ENCODE results near the gene PIGO.

PIGO gene

DNA sequence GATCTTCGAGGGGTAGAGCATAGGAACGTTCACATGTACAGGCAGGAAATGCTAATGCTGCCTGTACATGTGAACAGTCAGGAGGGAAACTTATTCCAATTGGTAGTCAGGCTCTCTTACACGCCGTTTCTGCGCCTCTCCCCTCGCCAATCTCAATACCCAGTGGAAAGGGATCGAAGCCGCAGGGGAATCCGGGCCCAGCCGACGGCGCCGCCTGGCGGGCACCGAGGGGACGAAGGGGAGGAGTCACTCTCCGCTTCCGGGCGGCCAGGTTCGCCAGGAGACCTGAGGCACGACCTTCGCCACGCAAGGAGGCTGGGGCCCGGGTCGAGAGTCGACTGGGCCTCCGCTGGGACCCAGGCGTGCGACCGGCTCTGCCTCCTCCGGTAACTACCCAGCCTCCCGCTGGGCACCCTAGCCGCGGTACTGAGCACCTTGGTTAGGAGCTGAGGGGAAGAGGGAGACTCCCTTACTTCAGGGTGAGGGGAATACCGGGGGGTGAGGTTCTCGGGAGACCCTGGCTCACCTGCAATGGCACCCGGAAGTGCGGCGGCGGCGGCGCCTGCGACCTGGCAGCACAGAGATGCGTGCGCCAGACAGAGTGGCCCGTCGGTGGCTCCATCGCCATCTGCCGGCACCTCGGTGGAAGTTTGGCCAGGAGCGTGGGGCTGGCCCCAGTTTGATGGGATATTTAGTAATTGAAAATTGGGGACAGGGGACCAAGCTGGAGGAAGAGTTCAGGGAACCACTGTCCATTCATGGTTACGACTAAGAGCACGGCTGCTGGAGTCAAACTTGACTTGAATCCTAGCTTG lies at the start of gene PIGO:
TSS of gene PIGO (minus strand) at position 557 of the 815 bp plus-strand sequence. CDS start 1,026 bp downstream, outside the sequence.
- peak; percentile 60 for DNase-seq

- no peak for DNase-seq
Observed at GRCh38 chr9:35142037-35142436, 45.6 kb upstream of the PIGO start.

- no peak for DNase-seq
Observed at GRCh38 chr9:35140093-35140492, 43.7 kb upstream of the PIGO start.

- no peak for DNase-seq
Observed at GRCh38 chr9:35136866-35137265, 40.5 kb upstream of the PIGO start.

- no peak for DNase-seq
Observed at GRCh38 chr9:35135988-35136387, 39.6 kb upstream of the PIGO start.

DNA sequence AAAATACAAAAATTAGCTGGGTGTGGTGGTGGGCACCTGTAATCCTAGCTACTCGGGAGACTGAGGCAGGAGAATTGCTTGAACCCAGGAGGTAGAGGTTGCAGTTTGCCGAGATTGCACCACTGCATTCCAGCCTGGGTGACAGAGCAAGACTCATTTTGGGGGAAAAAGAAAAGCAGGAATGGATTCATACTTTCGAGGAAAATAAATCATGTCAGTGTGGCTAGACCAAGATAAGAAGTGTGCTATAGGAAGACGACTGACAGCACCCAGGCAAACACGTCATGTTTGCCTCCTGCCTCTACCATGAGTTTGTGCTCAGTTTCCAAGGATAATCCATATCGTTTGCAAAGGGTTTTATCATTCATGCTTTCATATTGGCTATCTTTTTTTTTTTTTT lies 38.5 kb upstream of the PIGO start:
- no peak for DNase-seq

GRCh38 chr9:35116898-35117551 lies 20.6 kb upstream of the PIGO start:
- peak; percentile 25 for DNase-seq

DNA sequence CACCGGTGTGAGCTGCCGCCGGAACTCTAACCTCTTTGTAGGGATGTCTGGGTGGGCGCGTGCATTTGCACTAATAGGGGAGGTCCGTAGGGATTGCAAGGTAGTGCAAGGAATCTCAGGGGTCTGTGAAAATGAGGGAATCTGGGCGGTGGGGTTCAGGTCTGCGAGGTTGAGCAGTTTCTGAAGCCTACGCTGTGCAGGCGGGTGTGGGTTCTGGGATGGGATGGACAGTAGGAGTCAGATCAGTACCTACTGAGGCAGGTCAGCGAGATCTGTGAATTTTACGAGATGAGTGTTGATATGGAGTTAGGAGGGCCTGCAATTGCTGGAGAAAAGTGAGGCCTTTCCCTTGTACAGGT lies 20.1 kb upstream of the PIGO start:
- no peak for DNase-seq

DNA sequence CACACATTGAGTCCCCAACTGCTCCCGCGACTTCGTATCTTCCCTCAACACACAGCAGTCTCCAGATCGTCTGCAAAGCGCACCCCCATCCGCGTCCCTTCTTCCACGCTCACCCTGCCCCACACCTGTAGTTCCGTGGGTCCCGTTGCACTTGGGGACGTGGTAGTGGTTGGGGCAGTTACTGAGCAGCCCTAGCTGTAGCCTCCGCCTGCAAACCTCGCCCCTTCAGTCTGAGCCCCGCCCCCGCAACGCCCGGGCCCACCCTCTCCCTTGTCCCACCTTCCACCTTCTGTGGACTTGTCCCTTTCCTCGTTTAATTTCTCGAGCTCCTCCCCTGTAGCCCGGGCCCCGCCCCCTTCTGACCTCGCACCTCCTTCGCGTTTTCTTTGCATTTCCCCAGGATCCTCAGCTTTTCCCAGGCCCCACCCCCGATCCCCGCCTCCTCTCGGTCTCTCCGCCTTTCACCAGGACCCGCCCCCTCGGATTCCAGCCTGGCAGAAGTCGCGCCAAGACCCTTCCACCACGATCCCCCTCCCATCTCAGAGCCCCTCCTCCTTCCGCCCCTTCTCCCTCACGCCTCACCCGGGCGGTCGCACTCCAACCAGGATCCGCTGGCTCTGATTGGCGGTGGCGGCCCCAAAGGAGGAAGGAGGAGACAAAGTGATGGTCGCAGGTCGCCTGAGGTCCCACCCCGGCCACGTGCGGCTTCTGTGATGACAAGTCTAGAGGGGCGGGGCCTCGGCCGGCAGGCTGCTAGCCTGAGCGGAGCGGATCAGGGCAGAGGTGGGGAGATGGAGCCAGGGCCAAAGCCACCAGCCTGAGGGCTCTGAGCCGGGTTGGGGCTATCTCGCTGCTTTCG lies 19.5 kb upstream of the PIGO start, which contains the start of gene ATOSB:
TSS of gene ATOSB (minus strand) at position 183 of the 859 bp plus-strand sequence. CDS start 7,588 bp downstream, outside the sequence.
- DNase-seq, result peak; percentile 46

DNA sequence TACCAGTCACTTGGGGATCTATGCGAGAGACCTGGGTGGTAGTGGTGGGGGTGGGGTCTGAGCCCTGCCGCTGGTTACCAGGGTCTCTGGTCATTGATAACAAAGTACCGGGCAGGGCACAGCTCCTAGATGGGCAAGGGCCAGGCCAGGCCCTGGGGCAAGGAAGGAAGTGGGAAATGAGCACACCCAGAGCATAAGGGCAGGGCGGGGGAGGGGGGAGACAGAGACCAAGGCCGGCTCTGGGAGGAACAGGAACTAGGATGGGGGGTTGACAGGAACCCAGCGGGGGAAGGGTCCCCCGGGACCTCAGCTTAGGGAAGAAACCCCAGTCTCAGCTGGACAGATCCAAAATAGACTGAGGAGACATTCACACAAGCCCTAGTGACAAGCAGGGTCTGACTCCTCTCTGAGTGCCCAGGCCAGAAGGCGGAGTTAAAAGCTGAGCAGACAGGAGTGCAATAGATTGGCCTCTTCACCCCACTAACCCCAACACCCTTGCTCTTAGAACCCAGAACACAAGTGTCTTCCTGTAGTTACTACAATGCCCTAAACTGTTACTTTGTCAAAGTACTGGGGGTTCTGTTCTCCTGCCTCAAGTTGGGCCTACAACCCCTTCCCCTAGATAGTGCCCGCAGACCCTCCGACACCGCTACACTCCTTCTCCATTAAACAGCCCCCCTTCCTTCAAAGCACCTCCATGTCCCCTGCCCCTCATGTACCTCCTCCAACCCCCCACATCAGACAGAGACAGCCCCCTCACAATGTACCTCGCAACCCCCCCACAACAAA lies 18.6 kb upstream of the PIGO start:
- no peak for DNase-seq

DNA sequence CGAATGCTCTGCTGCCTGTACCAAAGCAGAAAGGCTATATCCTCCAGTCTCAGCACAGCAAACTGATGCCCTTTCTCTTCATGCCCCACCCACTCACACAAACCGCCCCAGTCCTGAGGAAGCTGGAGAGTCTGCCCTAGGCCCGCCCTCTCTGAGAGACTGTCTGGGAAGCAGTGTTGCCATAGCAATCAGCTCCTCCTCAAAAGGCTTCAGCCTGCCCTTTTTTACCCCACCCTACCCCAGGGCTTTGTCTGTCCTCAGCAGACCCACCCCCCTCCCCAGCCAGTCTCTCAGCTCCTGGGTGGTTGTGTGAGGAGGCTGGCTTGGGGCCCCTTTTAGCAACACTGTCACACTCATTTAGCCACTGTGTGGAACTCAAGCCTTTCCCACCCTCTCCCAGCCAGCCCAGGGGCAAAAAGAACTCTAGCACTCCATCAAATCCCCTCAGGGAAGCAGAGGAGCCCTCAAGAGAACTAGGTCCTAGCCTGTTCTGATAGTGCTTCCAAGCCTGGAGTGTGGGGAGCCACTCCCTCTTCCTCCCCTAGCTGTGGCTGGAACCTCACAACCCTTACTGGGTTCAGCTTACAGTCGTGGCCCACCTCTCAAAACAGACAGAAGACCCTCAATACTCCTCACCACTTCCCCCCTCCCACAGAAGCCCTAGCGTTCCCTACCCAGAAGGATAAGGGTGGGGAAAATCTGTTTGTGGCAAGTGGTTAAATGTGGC lies 17.9 kb upstream of the PIGO start:
- DNase-seq, result peak; percentile 8

GRCh38 chr9:35112257-35113020 lies 16.0 kb upstream of the PIGO start:
- DNase-seq, result no peak

DNA sequence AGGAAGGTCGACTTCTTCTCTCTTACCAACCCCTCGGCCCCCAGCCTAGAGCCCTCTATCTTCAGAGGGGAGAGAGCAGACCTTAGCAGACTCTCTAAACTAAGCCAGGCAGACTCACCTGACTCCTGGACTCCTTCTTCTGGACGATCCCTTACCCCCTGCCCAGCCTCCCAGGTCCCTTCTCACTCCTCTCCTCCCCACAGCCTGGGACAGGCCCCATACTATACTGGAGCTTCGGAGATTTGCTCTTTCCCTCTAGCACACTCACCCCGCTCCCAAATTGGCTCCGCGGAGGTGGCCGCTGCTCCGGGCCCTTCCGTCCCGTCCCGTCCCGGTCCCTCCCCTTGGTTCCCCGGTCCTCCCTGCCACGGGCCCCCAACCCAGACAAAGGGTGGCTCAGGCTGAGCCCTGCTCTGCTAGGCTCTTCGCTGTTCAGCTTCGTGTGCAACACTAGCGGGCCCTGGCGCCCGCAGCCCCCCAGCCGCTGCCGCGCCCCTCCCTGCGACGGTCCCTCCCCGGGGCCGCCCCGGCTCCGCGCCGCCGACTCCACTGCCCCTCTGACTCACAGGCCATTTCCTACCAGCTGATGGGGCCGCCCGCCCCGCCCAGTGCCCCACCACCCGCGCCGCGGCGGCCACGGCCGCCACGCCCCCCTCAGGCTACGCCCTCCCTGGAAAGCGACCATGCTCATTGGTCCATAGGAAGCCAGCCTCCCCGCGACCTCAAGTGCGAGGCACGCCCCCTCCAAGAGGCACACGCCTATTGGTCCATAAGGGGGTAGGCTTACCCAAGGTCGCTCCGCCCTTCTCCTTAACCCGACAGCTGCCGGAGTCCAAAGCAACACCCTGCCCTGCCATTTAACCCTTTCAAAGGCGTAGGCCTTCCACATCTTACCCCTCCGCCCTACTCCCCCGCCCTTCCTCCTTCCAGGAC lies 14.9 kb upstream of the PIGO start:
- DNase-seq, result peak; percentile 64

DNA sequence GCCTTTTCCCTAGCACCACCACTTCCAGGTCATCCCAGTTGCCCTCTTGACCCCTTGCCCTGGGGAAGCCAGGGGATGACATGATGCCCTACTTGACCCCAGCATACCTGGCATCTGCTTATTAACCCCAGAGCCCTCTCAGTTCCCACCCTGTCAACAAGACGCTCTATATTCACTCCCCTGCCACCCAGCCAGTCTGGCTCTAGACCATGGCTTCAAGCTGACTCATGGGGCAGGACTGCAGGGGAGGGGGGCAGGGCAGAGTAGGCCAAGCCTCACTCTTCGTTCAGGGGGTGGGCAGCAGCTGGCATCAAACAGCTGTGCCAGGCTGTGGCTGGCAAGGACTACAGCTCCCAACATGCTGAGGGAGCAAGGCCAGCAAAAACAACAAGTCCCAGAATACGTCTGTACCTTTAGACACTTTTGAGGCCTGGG lies 14.0 kb upstream of the PIGO start:
- no peak for DNase-seq

DNA sequence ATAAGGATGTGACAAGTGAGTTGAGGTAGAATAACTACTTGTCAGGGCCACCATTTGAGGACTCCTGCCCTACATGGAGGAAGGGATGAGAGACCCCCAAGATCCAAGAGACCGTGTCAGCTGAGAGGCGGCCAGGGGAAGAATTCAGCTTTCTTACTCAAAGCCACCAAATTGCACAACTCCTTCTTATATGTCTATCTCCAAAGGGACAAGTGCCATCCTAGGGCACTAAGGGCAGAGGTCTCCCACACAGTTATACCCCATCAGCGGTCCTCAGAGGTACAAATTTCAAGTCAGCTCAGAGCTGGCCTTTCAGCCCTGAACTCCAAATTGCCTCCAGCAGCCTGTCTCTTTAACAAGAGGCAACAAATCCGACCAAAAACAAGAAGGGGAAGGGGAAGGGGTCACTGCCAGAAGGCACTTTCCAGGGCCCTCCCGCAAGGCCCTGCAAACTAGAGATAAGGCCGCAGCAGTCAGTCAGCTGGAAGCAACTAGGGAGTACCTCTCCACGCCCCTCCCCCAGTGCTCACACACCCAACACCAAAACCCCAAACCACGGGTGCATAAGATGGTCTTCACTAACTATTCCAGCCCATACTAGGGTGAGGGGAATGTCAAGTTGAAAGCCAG lies 12.7 kb upstream of the PIGO start:
- no peak for DNase-seq

GRCh38 chr9:35108461-35108860 lies 12.1 kb upstream of the PIGO start:
- DNase-seq, result no peak

DNA sequence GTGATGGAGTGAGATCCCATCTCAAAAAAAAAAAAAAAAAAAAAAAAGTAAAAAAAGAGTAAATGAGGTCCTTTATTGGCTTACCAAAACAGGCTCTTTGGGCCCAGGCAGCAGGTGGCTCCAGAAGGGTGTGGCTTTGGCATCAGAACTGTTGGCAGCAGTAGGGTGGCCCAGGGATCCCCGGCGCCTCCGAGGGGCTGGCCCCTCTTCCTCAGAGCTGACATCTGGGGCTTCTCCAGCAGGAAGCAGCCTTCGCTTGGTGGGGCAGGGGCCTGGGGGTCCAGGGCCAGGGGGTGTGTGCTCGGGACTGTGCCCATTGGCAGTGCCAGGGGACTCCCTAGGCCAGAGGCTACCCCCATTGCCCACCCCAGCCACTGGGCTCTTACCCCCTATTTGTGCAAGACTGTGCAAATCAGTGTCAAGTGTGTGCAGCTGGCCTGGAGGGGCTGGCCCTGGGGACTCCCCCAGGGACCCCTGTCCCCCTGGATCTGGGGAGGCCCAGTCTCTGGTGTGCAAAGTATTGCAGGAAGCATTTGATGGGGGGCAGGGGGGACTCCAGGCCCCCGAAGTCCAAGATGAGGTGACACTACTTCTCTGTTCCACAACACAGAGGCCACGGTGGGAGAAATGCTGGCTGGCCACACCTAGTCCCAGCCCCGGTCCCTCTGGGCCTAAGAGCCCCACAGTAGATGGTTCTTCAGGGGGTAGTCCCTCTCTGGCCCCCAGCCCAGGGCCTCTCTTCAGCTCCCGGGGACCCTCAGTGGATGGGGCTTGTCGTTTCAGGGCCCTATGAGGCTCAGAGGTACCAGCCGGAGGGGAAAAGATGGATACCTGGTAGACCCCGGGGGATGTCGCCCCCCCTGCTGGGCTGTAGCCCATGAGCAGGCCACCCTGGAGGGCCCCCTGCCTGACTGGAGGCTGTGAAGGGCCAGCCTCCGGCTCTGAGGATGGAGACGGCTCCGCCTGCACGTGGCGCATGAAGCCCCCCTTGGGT lies 11.2 kb upstream of the PIGO start:
- DNase-seq, result no peak

DNA sequence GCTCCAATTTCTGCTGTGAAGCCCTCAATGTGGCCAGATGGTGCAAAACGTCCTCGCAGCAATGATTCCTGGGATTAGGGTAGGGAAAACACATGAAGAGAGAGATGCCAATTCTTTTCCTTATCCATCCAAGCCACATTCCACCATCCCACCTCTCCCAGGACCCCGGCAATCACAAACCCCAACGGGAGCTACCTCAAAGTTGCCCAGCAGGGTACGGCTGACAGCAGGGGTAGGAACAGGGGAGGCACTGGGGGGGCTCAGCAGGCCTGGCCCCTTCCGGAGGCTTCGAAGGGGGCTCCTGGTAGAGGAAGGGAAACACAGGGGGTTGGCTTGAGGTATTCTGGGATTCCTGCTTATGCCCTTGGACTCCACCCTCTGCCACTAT lies 9.9 kb upstream of the PIGO start:
- no peak for DNase-seq

All from SHP77 treated with DMSO at 0.1 percent for 48 hours (cell line).